Activated CD4-positive, alpha-beta T cell treated with anti-CD3 and anti-CD28 coated beads, Interleukin-10, Interleukin-2, amounts not matched to agents 100 ng/mL and 50 ng/mL, durations not matched to agents 16 hours and 8 hours (primary cell): Measurements from ENCODE around the gene FGF14.
"Not testable (repeated sequence)": the region's sequence is repeated elsewhere in the genome, so short reads cannot be mapped to it uniquely, and the experiment has no call there.

ENCODE experiments used
- DNase-seq: peaks from one replicate; pipeline ENCODE4 v3.0.0-alpha.2; 2020

FGF14 gene

DNA sequence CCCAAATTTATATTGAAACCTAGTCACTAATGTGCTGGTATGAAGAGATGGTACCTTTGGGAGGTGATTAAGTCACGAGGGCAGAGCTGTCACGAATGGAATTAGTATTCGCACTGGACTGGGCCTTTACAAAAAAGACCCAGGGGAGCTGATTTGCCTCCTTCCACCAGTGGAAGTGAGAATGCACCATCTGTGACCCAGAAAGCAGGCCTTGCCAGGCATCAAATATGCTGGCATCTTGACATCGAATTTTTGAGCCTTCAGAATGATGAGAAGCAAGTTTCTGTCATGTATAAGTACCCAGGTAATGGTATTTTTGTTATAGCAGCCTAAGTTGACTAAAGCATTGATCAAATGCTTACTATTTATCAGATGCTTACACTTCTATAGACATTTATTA is 373.6 kb downstream of the FGF14 start:
- no peak for DNase-seq

- DNase-seq, result no peak
Measured at GRCh38 chr13:102021777-102022176, 380.1 kb downstream of the FGF14 start.

- no peak for DNase-seq
Measured at GRCh38 chr13:102020611-102021216, 381.1 kb downstream of the FGF14 start.

- no peak for DNase-seq
Measured at GRCh38 chr13:102018716-102019115, 383.1 kb downstream of the FGF14 start.

DNA sequence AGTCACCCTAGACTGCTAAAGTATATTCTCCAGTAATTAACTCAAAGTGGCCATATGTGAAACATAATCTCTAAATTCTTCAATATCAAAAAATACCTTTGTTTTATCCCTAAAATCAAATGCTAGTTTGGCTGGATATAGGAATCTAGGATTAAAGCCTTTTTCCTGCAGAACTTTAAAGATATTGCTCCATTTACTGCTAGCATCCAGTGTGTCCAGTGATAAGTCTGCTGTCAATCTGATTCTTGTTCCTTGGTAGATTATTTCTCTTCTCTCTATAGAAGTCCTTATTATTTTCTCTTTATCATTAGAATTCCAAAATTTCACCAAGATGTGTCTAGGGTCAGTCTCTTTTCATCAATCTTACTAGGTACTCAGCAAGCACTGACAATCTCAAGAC is 384.6 kb downstream of the FGF14 start:
- DNase-seq, result no peak

- no peak for DNase-seq
Measured at GRCh38 chr13:102012299-102013293, 389.3 kb downstream of the FGF14 start.

- not testable (repeated sequence) for DNase-seq
Measured at GRCh38 chr13:102011455-102011854, 390.4 kb downstream of the FGF14 start.

DNA sequence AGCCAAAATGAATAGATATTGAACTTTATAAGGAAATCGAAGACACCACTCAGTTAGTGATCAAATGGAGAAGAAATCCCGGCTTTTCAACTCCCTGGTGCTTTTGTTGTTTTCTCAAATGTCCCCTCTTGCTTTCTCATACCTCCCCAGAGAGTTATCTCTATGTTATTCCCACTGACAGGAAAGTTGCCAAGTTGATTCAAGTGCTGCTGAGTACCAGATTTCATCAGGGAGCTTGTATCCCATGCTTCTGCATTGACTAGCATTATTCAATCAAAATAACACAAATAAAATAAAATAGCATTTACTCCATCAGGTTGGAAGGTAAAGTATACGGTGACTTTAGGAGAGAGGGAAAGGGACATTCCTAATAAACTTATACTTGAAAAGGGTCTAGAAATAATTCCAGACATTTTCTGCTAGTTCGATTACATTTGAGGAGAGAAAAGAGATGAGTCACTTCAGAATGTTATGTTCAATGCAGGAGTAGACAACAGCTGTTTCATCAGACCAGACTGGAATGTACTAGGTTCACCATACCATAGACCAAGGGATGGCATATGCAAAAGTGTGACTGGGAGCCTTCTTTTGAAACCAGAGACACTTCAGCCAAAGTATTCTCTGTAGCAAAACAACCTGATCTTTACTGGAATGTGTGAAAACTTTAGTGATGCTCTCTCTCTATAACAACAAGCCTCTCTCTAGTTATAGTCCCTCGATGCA is 397.8 kb downstream of the FGF14 start:
- no peak for DNase-seq

- no peak for DNase-seq
Measured at GRCh38 chr13:102002287-102002686, 399.6 kb downstream of the FGF14 start.

DNA sequence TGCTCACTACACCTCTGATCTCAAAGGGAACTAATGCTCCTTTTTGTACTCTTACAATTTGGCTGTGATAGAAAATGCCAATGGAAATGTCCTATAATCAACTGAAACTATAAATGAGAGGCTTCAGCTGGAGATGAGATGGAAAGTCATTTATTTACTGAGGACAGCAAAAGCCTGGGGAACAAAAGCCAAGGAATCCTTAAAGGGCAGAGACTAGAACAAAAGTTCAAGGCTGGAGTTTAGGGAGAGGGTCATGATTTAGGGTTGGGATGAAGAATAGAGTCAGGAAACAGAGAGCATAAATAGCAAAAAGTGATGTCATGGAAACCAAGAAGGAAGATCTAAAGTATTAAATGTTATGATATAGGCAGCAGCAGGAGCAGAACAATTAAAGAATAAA is 401.1 kb downstream of the FGF14 start:
- DNase-seq, result no peak

DNA sequence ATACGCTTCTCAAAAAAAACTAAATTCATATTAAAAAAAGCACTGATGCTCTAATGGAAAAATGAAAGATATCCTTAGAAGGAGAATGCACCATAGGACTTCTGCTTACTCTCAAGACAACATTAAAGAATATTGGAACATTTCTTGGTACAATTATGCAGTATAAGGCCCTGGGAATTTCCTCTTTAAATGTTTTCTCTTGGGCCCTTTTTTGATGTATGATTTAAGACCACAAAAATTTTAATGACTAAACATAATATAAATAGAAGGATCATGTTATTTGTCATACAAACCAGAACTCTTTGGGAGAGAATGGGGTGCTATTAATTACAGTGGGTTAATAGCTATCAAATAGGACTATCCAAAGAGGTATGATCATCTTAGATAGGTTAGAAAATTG is 403.7 kb downstream of the FGF14 start:
- no peak for DNase-seq

DNA sequence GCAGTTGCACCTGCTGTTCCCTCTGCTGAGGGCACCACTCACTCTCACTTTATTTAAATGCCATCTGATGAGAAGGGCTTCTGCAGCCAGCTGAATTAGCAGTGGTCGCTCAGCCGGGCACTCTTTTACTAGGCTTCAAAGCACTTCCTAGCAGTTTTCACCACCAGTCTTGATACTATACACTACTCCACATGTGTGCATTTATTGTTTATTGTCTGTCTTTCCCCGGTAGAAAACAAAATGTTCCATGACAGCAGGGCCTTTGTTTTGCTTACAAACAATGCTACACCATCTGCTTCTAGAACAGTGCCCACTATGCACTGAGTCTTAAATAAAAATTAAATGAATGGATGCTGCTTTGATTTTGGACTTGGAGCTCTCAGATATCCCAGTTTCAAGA is 404.9 kb downstream of the FGF14 start:
- DNase-seq, result no peak

- DNase-seq, result no peak
Measured at GRCh38 chr13:101989798-101990350, 412.0 kb downstream of the FGF14 start.

DNA sequence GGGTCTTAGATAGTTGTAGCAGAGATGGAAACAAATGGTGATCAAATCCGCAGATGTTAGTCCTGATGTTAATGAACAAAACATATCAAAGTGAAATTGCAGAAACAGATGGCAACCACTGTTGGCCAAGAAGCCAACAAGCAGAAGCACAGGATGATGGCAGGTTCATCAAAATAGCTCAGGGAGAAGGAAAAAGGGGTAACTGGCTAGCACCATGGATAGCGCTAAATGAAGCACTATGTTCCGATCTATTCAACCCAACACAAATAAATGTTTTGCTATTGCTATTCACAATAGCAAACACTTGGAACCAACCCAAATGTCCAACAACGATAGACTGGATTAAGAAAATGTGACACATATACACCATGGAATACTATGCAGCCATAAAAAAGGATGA is 413.7 kb downstream of the FGF14 start:
- DNase-seq, result no peak

DNA sequence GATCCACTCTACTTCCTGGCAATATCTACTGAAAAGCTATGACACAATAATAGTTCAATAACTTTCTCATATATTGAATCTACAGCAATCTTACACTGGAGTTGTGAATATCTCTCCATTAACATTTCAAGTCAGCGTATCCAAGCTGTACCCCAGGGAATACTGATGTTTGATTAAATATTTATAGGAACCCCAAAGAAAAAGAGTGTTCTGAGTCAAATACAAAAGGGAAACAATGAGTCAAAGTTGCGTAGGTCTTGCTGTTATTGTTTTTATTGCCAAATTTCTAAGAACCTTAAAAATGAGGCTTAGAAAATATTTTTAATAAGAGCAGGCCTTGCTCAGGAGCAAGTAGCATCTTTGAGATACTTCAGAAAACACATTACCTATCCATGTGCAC is 415.5 kb downstream of the FGF14 start:
- no peak for DNase-seq

- no peak for DNase-seq
Measured at GRCh38 chr13:101985321-101985720, 416.5 kb downstream of the FGF14 start.

DNA sequence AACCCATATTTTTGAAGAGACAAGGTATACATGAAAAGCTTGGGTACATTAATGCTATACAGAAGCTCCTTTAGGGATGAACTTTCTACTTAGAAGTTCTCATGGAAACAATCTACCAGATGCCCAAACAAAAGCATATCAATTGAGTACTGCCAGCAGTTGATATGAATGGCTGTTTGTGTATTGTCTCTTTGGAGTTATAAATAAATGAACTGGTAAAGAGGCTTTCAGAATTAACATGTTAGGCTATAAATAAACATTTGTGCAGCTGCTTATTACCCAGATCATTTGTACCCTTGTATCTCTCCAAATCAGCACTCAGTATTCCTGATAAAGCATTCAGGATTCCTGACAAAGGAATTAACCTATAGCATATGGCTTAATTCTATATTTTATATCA is 418.9 kb downstream of the FGF14 start:
- no peak for DNase-seq

DNA sequence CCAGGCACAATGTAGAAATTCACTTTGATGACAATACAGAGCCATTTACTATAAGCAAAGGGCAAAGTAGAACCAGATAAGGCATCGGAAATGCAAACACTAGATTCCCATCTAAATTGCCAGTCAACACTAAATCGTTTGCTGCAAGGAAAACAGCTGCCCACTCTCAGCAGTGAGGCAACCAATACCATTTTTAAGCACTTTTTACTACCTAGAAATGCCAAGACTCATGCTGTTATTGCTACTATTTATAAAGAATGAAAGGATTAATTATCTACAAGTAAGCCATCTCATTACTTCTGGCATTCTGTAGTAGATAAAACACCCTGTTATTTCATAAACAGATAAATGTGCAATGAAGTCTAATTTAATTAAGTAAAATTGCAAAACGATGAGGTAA is 422.0 kb downstream of the FGF14 start:
- no peak for DNase-seq

- DNase-seq, result no peak
Measured at GRCh38 chr13:101978552-101979315, 423.1 kb downstream of the FGF14 start.

- DNase-seq, result no peak
Measured at GRCh38 chr13:101977475-101977874, 424.4 kb downstream of the FGF14 start.

GRCh38 chr13:101972191-101972590 is 429.7 kb downstream of the FGF14 start:
- no peak for DNase-seq

DNA sequence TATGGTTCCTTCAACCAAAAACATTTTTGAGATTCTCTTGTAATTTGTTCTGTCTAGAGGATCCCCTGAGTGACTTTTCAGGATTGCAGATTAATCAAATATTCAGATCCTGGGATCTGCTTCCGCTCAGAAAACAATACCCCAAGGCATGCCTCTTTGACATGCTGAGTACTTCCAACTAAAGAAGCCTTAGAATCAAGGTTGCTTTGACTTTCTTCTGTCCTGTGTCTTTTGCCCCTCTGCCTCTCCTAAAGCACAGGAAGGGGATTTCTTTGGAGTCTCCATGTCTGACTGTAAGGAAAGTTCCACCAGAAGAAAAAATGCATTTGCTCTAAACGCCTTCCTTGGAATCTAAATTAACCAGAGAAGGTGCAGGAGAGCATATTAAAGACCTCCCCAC is 431.5 kb downstream of the FGF14 start:
- DNase-seq, result no peak

DNA sequence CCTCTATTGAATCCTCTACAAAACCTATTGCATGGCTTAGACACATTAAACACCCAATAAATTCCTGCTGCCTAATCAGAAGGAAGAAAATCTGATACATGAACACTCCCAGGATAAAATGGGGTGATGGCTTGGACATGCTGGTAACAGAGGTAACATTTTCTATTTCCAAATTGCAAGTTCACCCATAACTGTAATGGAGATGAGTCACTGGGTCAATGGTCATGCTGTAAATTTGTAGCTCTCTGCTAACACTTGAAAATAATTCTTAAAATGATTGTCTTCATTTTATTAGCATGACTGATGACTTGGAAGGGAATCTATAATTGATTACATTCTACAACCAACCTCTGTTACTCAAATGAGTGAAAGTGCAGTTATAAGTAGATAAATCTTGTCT is 434.1 kb downstream of the FGF14 start:
- no peak for DNase-seq
